Transverse colon (tissue), 4 donors: ENCODE results near the gene NAB2. TPM values are rescaled to one million over a fixed set of nuclear protein-coding genes. Genes with fewer than 3 reads are reported as not detected.

Experiments used
- DNase-seq: peaks from one replicate; pipeline ENCODE4 v3.0.0-alpha.2; 2019
- H3K27ac ChIP-seq, 4 donors: fragments of 200-600 bp; sonication (generic); 2 replicates each; pipeline ENCODE4 v1.5.1; 2016 to 2018; ENCODE audit warnings: inconsistent platforms in 4 of 4
- H3K27me3 ChIP-seq: fragments of 200-600 bp; sonication (generic); 2 replicates; pipeline ENCODE4 v1.5.1; 2017; ENCODE audit warnings: inconsistent platforms
- H3K36me3 ChIP-seq, 4 donors: fragments of 200-600 bp; sonication (generic); 2 replicates each; pipeline ENCODE4 v1.5.1; 2017 to 2019; ENCODE audit warnings: inconsistent platforms in 4 of 4
- H3K4me1 ChIP-seq, 4 donors: fragments of 200-600 bp; sonication (generic); 2 replicates each; pipeline ENCODE4 v1.5.1; 2017 to 2020; ENCODE audit warnings: inconsistent platforms in 4 of 4
- H3K4me3 ChIP-seq, 4 donors: fragments of 200-600 bp; sonication (generic); 1 replicate in 1 of 4; 2 replicates in 3 of 4; pipeline versions ENCODE4 v1.5.1 to v1.6.1; 2017 to 2019; ENCODE audit warnings: inconsistent platforms in 4 of 4
- H3K9me3 ChIP-seq, 2 donors: fragments of 200-600 bp; sonication (generic); 2 replicates each; pipeline ENCODE4 v1.5.1; 2017 to 2019; ENCODE audit warnings: inconsistent platforms in 2 of 2
- CTCF ChIP-seq, 5 experiments: fragments of 200-600 bp in 3 of 5; fragments of 450-650 bp in 2 of 5; sonication (generic) in 3 of 5; IDR thresholded peaks; 1 replicate in 2 of 5; 2 replicates in 3 of 5; pipeline ENCODE4 v1.5.1; 2016 to 2017; ENCODE audit warnings: antibody characterized with exemption in 5 of 5, inconsistent platforms in 3 of 5, mild to moderate bottlenecking in 2 of 5, moderate library complexity in 1 of 5
- EP300 ChIP-seq: sonication (generic); formaldehyde crosslinking; IDR thresholded peaks from one replicate; pipeline ENCODE4 v1.6.1; 2017; ENCODE audit warnings: antibody characterized with exemption, low read depth
- POLR2A ChIP-seq: fragments of 450-650 bp; IDR thresholded peaks from one replicate; pipeline ENCODE4 v1.6.1; 2016; ENCODE audit warnings: antibody characterized with exemption, mild to moderate bottlenecking, moderate library complexity
- POLR2AphosphoS5 ChIP-seq, 3 donors: sonication (generic); formaldehyde crosslinking; IDR thresholded peaks; one replicate each; pipeline ENCODE4 v1.6.1; 2016; ENCODE audit warnings: antibody characterized with exemption in 3 of 3
- WGBS, 2 donors: methylation state at CpG; one replicate each; pipeline ENCODE4 v1.1.5; 2018; ENCODE audit warnings: low coverage in 1 of 2; 5-methylcytosine and 5-hydroxymethylcytosine counted together
- in situ Hi-C, 4 donors: fragments of 200-750 bp; cut with MboI; loops; one replicate each; pipeline versions ENCODE4 v1.15.0 to v1.15.1; 2017; ENCODE audit warnings: low sequenced_read_pairs in 3 of 4, low pct_ligation_motif_present in 1 of 4, low pct_unique_long_range_greater_than_20kb in 1 of 4
- intact Hi-C: fragments of 100-400 bp; cut with DNase I; formaldehyde crosslinking; loops from one replicate; pipeline ENCODE4 v1.15.1; 2023; ENCODE audit warnings: low total_unique reads
- total RNA-seq, 4 donors: library from RNA; depleted of rRNA; stranded (reverse); fragments of >200 nt; gene quantifications; one replicate each; pipeline ENCODE4 v1.1.0, GENCODE V29; 2016

NAB2 gene
- total RNA-seq, 4 donors from 2014 or later, result 2.6 to 9.1 (median 4.7) TPM

GRCh38 chr12:57133013-57133569 lies 44.2 kb downstream of the NAB2 start:
- H3K4me3 ChIP-seq, result peak overlapping the region in 1 of 4 donors; percentile 4
- intact Hi-C loops (no loop called here), in situ Hi-C loops (no loop called here)
- no peaks in the 10 kb centered on the region for H3K9me3 ChIP-seq
- TF ChIP-seq POLR2AphosphoS5 (IDR thresholded peaks at IDR 0.05) (no peak), POLR2A (no peak)
- WGBS, 2 donors, result 55% methylated on average over 4 of the region's 4 CpGs; no CpG with 5 or more reads in 1 of the 2 donors
- no peaks in the 10 kb centered on the region for H3K27me3 ChIP-seq
- peaks cover 43 to 89% (median 66%) of the 10 kb centered on the region in 4 donors for H3K4me1 ChIP-seq
- peak overlapping the region; percentile 94 to 99 (median 96) for H3K27ac ChIP-seq
- H3K36me3 ChIP-seq, result no peaks in the 10 kb centered on the region
- peak; percentile 7 for DNase-seq

- no peak for TF ChIP-seq POLR2AphosphoS5 (IDR thresholded peaks at IDR 0.05)
- Histone ChIP-seq H3K9me3 (no peaks in the 10 kb centered on the region), H3K27ac (peak overlapping the region; percentile 94 to 99 (median 96)), H3K4me3 (no peak overlapping the region), H3K4me1 (peaks cover 52 to 97% (median 73%) of the 10 kb centered on the region in 4 donors), H3K36me3 (no peaks in the 10 kb centered on the region), H3K27me3 (no peaks in the 10 kb centered on the region)
- WGBS, 2 donors, result 50% methylated on average over 6 of the region's 6 CpGs; no CpG with 5 or more reads in 1 of the 2 donors
- in situ Hi-C loops (no loop called here), intact Hi-C loops (no loop called here)
- peak; percentile 7 for DNase-seq
Measured at GRCh38 chr12:57133916-57134315, 45.0 kb downstream of the NAB2 start.

- H3K27me3 ChIP-seq, result no peaks in the 10 kb centered on the region
- WGBS, 2 donors, result 79% methylated on average over 9 of the region's 9 CpGs; no CpG with 5 or more reads in 1 of the 2 donors
- peak overlapping the region; percentile 94 to 99 (median 96) for H3K27ac ChIP-seq
- TF ChIP-seq EP300 (no peak), CTCF (IDR thresholded peaks at IDR 0.05) (no peak), POLR2AphosphoS5 (IDR thresholded peaks at IDR 0.05) (no peak), POLR2A (no peak)
- no peak overlapping the region for H3K4me3 ChIP-seq
- DNase-seq, result peak; percentile 4
- H3K9me3 ChIP-seq, result no peaks in the 10 kb centered on the region
- H3K36me3 ChIP-seq, result no peaks in the 10 kb centered on the region
- H3K4me1 ChIP-seq, result peaks cover 56 to 95% (median 74%) of the 10 kb centered on the region in 4 donors
- intact Hi-C loops (no loop called here), in situ Hi-C loops (no loop called here)
Measured at GRCh38 chr12:57134949-57135348, 46.0 kb downstream of the NAB2 start.

- intact Hi-C loops, result no loop called here
- in situ Hi-C loops, result no loop called here
- Histone ChIP-seq H3K4me3 (peak overlapping the region in 1 of 4 donors; percentile 22), H3K27me3 (no peaks in the 10 kb centered on the region), H3K4me1 (peaks cover 54 to 87% (median 67%) of the 10 kb centered on the region in 4 donors), H3K27ac (peak overlapping the region; percentile 94 to 99 (median 96)), H3K9me3 (no peaks in the 10 kb centered on the region), H3K36me3 (no peaks in the 10 kb centered on the region)
- TF ChIP-seq EP300 (no peak), POLR2AphosphoS5 (IDR thresholded peaks at IDR 0.05) (no peak), CTCF (IDR thresholded peaks at IDR 0.05) (no peak), POLR2A (no peak)
- DNase-seq, result peak; percentile 8
- WGBS, 2 donors, result 54 to 59% methylated on average over 3 to 18 of the region's 18 CpGs
Measured at GRCh38 chr12:57135527-57136326, 46.8 kb downstream of the NAB2 start.

GRCh38 chr12:57138526-57139272 lies 49.8 kb downstream of the NAB2 start:
- intact Hi-C loops, result no loop called here

More at GRCh38 chr12:57138526-57139272, 49.8 kb downstream of the NAB2 start:
- Histone ChIP-seq H3K4me1 (peaks cover 36 to 65% (median 42%) of the 10 kb centered on the region in 4 donors), H3K9me3 (no peaks in the 10 kb centered on the region), H3K36me3 (peaks cover 0 to 8% (median 3%) of the 10 kb centered on the region in 4 donors), H3K4me3 (no peak overlapping the region), H3K27ac (peak overlapping the region; percentile 67 to 99 (median 94)), H3K27me3 (no peaks in the 10 kb centered on the region)
- peak; percentile 84 for DNase-seq
- in situ Hi-C loops, result no loop called here
- 17 to 57% methylated on average over 1 to 13 of the region's 13 CpGs for WGBS, 2 donors
- TF ChIP-seq CTCF (IDR thresholded peaks at IDR 0.05) (no peak), POLR2A (no peak), POLR2AphosphoS5 (IDR thresholded peaks at IDR 0.05) (no peak), EP300 (no peak)
